ENCODE data around the gene FZR1. TPM values are rescaled to one million over a fixed set of nuclear protein-coding genes. Genes with fewer than 3 reads are reported as not detected.

FZR1 gene
- total and polyA plus RNA-seq, 9 of the 15 experiments (the other 6 are each of a cell fraction or from before 2014, with no cell fraction given) = 0.18 to 48.0 (median 22.2) TPM

DNA sequence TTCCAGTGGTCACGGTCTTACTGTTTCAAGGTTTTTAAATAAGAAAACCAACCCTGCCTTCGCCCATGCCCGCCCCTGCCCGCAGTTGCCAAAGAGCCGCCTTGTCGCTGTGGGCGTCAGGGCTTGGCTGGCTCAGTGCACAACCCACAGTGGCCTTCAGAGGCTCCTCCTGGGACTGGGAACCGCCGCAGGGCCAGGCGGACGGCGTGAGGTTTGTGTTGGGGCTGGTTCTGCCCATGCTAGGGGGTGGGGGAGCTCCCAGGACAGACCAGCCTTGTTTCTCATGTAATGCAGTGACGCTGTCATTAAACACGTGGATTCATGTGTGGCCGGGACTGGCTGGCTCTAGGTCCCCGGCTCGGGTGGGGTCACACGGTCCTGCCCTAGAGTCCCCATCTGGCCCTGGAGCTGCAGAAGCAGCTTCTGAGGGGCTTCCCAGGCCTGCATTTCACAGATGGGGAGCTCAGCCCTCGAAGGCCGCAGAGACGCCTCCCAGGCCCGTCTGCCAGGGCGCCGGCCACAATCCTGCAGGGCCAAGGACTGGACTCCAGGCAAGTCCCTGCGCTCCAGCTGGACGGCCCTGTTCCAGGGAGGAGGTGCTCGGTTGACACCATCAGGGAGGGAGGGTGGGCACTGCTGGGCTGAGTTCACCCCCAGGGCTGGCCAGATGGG lies 30.5 kb downstream of the FZR1 start (continued):
- TF ChIP-seq, protein P1, sequence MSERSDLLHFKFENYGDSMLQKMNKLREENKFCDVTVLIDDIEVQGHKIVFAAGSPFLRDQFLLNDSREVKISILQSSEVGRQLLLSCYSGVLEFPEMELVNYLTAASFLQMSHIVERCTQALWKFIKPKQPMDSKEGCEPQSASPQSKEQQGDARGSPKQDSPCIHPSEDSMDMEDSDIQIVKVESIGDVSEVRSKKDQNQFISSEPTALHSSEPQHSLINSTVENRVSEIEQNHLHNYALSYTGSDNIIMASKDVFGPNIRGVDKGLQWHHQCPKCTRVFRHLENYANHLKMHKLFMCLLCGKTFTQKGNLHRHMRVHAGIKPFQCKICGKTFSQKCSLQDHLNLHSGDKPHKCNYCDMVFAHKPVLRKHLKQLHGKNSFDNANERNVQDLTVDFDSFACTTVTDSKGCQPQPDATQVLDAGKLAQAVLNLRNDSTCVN (CRISPR knock-in tag; IDR thresholded peaks at IDR 0.05) = no peak
- TF ChIP-seq, protein P2, sequence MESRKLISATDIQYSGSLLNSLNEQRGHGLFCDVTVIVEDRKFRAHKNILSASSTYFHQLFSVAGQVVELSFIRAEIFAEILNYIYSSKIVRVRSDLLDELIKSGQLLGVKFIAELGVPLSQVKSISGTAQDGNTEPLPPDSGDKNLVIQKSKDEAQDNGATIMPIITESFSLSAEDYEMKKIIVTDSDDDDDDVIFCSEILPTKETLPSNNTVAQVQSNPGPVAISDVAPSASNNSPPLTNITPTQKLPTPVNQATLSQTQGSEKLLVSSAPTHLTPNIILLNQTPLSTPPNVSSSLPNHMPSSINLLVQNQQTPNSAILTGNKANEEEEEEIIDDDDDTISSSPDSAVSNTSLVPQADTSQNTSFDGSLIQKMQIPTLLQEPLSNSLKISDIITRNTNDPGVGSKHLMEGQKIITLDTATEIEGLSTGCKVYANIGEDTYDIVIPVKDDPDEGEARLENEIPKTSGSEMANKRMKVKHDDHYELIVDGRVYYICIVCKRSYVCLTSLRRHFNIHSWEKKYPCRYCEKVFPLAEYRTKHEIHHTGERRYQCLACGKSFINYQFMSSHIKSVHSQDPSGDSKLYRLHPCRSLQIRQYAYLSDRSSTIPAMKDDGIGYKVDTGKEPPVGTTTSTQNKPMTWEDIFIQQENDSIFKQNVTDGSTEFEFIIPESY (CRISPR knock-in tag; IDR thresholded peaks at IDR 0.05) = peak; percentile 18; the same call in 1 of the 2 replicates

DNA sequence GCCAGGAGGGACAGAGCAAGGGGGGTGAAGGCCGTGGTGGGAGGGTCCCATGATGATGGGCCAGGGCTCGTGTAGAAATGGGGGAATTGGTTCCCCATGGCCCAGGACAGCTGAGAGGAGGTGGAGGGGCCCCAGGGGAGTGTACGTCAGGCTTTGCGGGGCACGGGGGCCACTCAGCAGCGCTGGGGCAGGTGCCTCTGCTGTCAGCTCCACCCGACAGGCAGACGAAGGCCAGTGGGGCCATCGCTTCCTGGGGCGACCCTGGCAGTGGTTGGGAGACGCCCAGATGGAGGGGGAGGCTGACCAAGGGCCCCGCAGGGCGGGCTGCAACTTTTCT lies 31.0 kb downstream of the FZR1 start:
- intact Hi-C loops (cut with micrococcal nuclease) (no loop called here), in situ Hi-C loops (cut with MboI) (no loop called here)
- Histone ChIP-seq H3K27me3 (ENCODE audit: control insufficient read depth in 2 of 2, insufficient read depth in 2 of 2, low read length in 2 of 2) (no peaks in the 10 kb centered on the region), H2AFZ (ENCODE audit: low read depth, low read length) (no peak overlapping the region), H3K9ac (ENCODE audit: insufficient read depth in 1 of 2, low read depth in 2 of 2, low read length in 2 of 2) (no peak overlapping the region), H3K79me2 (ENCODE audit: control insufficient read depth, insufficient read depth, low read length) (no peaks in the 10 kb centered on the region), H3K4me2 (ENCODE audit: insufficient read depth, low read length) (no peak overlapping the region), H3K9me1 (ENCODE audit: control insufficient read depth, insufficient read depth, low read length) (no peaks in the 10 kb centered on the region), H3K4me3 (no peak overlapping the region), H4K20me1 (replicated peaks; ENCODE audit: control insufficient read depth, insufficient read depth, low read length) (0 out of 2 replicates have a peak, but pooled peaks cover 5% of the 10 kb centered on the region), H3K27ac (ENCODE audit: extremely low read depth, low read depth, low read length) (no peak overlapping the region), H3K9me3 (replicated peaks; ENCODE audit: control insufficient read depth, insufficient read depth, low read depth, low read length) (no peaks in the 10 kb centered on the region), H3K4me1 (replicated peaks in 1 of 2; ENCODE audit: control insufficient read depth in 2 of 2, insufficient read depth in 2 of 2, low read length in 2 of 2) (peaks cover 7 to 46% of the 10 kb centered on the region in 2 experiments; a peak in 3 of 5 replicates), H3K36me3 (ENCODE audit: control insufficient read depth, insufficient read depth, low read length) (peaks cover 40% of the 10 kb centered on the region; the same call in 2 of the 3 replicates)
- DNase-seq (ENCODE audit: extremely low read depth in 1 of 4, low spot score in 3 of 4) (no peak), ATAC-seq (peak; percentile 5), FAIRE-seq (no peak)
- BruUV-seq (replicated peaks) = no TSS peak
- CTCF ChIA-PET (ENCODE audit: low intra/inter-chr PET ratio) = interaction anchor here (0.7 kb wide), 1 partner anchor 21 kb away, joined by 3 read pairs; no protein-coding TSS in a partner anchor
- POLR2A ChIA-PET = interaction anchor here (1.1 to 3.1 kb wide), 3 partner anchors 10 to 20 kb away, joined by 5 to 15 read pairs (median 8); partner anchors contain the start of gene MFSD12
- 69% methylated on average over 12 of the region's 13 CpGs for WGBS (ENCODE audit: insufficient coverage, low coverage, missing lambda C conversion rate)
- TF ChIP-seq, protein P3, sequence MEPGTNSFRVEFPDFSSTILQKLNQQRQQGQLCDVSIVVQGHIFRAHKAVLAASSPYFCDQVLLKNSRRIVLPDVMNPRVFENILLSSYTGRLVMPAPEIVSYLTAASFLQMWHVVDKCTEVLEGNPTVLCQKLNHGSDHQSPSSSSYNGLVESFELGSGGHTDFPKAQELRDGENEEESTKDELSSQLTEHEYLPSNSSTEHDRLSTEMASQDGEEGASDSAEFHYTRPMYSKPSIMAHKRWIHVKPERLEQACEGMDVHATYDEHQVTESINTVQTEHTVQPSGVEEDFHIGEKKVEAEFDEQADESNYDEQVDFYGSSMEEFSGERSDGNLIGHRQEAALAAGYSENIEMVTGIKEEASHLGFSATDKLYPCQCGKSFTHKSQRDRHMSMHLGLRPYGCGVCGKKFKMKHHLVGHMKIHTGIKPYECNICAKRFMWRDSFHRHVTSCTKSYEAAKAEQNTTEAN (CRISPR knock-in tag; IDR thresholded peaks at IDR 0.05) = no peak
- no peak for TF ChIP-seq ZC3H11A (IDR thresholded peaks at IDR 0.05; ENCODE audit: low read depth, low read length)
- TF ChIP-seq PPARD (CRISPR knock-in tag; IDR thresholded peaks at IDR 0.05) = no peak
- TF ChIP-seq, protein P4, sequence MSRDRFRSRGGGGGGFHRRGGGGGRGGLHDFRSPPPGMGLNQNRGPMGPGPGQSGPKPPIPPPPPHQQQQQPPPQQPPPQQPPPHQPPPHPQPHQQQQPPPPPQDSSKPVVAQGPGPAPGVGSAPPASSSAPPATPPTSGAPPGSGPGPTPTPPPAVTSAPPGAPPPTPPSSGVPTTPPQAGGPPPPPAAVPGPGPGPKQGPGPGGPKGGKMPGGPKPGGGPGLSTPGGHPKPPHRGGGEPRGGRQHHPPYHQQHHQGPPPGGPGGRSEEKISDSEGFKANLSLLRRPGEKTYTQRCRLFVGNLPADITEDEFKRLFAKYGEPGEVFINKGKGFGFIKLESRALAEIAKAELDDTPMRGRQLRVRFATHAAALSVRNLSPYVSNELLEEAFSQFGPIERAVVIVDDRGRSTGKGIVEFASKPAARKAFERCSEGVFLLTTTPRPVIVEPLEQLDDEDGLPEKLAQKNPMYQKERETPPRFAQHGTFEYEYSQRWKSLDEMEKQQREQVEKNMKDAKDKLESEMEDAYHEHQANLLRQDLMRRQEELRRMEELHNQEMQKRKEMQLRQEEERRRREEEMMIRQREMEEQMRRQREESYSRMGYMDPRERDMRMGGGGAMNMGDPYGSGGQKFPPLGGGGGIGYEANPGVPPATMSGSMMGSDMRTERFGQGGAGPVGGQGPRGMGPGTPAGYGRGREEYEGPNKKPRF (IDR thresholded peaks at IDR 0.05; ENCODE audit: low read depth, low read length) = no peak
- TF ChIP-seq EWSR1 (IDR thresholded peaks at IDR 0.05; ENCODE audit: borderline replicate concordance, low read depth, partially characterized antibody) = no peak
- no peak for TF ChIP-seq ARID2 (IDR thresholded peaks at IDR 0.05)
- TF ChIP-seq ILF3 (IDR thresholded peaks at IDR 0.05; ENCODE audit: borderline replicate concordance) = no peak
- no peak for TF ChIP-seq JUND (IDR thresholded peaks at IDR 0.05; ENCODE audit: borderline replicate concordance, low read depth, low read length)
- no peak for TF ChIP-seq JUND (tag; IDR thresholded peaks at IDR 0.05; ENCODE audit: borderline replicate concordance, low read depth, low read length)
- TF ChIP-seq ZNF589 (CRISPR knock-in tag; IDR thresholded peaks at IDR 0.05; ENCODE audit: low read depth) = no peak
- no peak for TF ChIP-seq SRSF3 (IDR thresholded peaks at IDR 0.05; ENCODE audit: insufficient read depth, low read length)
